KG1 (cell line): ENCODE data around the gene SLC29A2.
"Not testable (repeated sequence)": the region's sequence is repeated elsewhere in the genome, so short reads cannot be mapped to it uniquely, and the experiment has no call there.

Source experiments
- DNase-seq: peaks from one replicate; lab custom pipeline; 2025; lab: John Stamatoyannopoulos, UW

Gene SLC29A2

GRCh38 chr11:66333896-66334604, 37.5 kb downstream of the SLC29A2 start:
- DNase-seq, result no peak

GRCh38 chr11:66333220-66333877, 38.2 kb downstream of the SLC29A2 start:
- no peak for DNase-seq

- DNase-seq, result no peak
These were observed 39.0 kb downstream of the SLC29A2 start for GRCh38 chr11:66332371-66333219.

- no peak for DNase-seq
These were observed 39.8 kb downstream of the SLC29A2 start for GRCh38 chr11:66331542-66332370.

- DNase-seq, result no peak
These were observed 40.6 kb downstream of the SLC29A2 start for GRCh38 chr11:66330931-66331330.

- no peak for DNase-seq
These were observed 42.3 kb downstream of the SLC29A2 start for GRCh38 chr11:66329165-66329673.

- peak; percentile 62 for DNase-seq
These were observed 43.0 kb downstream of the SLC29A2 start for GRCh38 chr11:66328302-66329144.

- no peak for DNase-seq
These were observed 43.6 kb downstream of the SLC29A2 start for GRCh38 chr11:66328031-66328301.

- DNase-seq, result no peak
These were observed 44.2 kb downstream of the SLC29A2 start for GRCh38 chr11:66327171-66328030.

GRCh38 chr11:66326261-66327111, 45.1 kb downstream of the SLC29A2 start:
- no peak for DNase-seq

- no peak for DNase-seq
These were observed 46.3 kb downstream of the SLC29A2 start for GRCh38 chr11:66325263-66325671.

GRCh38 chr11:66324664-66325063, 46.9 kb downstream of the SLC29A2 start:
- DNase-seq, result no peak

- DNase-seq, result no peak
These were observed 47.9 kb downstream of the SLC29A2 start for GRCh38 chr11:66323684-66324083.

GRCh38 chr11:66322732-66323427, 48.7 kb downstream of the SLC29A2 start:
- no peak for DNase-seq

GRCh38 chr11:66321606-66322005, 50.0 kb downstream of the SLC29A2 start:
- no peak for DNase-seq

- DNase-seq, result not testable (repeated sequence)
These were observed 50.8 kb downstream of the SLC29A2 start for GRCh38 chr11:66320748-66321147.

- not testable (repeated sequence) for DNase-seq
These were observed 51.3 kb downstream of the SLC29A2 start for GRCh38 chr11:66320289-66320688.

- DNase-seq, result no peak
These were observed 53.0 kb downstream of the SLC29A2 start for GRCh38 chr11:66318600-66318970.
